Activated naive CD4-positive, alpha-beta T cell treated with anti-CD3 and anti-CD28 coated beads, Interleukin-2, amount 50 U/mL, for 16 hours (primary cell): ENCODE data around the gene CCDC192.
"Not testable (repeated sequence)": the region's sequence is repeated elsewhere in the genome, so short reads cannot be mapped to it uniquely, and the experiment has no call there.

Experiments
- DNase-seq: peaks from one replicate; pipeline ENCODE4 v3.0.0-alpha.2; 2020

The CCDC192 gene

GRCh38 chr5:127769386-127769785 is 66.2 kb downstream of the CCDC192 start:
- DNase-seq = no peak

DNA sequence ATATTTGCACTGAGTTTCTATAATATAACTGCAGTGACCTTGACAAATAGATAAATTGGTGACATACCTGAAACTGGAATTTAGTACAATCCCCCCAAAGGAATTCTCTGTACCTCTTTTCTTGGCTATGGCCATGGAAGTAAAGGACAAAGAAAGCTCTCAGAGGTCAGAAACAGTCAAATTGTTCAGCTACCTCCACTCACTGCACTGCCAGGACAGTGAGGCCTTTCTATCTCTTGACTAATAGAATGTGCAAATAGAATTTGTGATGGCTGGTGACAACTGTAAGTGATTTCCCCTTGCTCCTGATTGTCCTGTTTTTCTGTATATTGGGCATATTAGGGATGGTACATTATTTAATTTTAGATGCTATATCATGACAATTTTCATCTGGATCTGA is 67.1 kb downstream of the CCDC192 start:
- no peak for DNase-seq

GRCh38 chr5:127772531-127772930 is 69.3 kb downstream of the CCDC192 start:
- DNase-seq = no peak

GRCh38 chr5:127774221-127774620 is 71.0 kb downstream of the CCDC192 start:
- DNase-seq = no peak

DNA sequence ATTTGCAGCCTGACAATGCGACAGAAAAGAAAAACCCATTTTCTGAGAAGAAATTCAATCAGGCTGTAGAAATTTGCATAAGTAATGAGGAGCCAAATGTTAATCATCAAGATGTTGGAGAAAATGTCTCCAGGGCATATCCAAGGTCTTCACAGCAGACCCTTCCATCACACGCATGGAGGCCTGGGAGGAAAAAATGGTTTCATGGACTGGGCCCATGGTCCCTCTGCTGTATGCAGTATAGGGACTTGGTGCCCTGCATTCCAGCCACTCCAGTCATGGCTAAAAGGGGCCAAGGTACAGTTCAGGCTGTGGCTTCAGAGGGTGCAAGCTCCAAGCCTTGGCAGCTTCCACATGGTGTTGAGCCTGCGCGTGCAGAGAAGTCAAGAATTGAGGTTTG is 73.3 kb downstream of the CCDC192 start:
- no peak for DNase-seq

DNA sequence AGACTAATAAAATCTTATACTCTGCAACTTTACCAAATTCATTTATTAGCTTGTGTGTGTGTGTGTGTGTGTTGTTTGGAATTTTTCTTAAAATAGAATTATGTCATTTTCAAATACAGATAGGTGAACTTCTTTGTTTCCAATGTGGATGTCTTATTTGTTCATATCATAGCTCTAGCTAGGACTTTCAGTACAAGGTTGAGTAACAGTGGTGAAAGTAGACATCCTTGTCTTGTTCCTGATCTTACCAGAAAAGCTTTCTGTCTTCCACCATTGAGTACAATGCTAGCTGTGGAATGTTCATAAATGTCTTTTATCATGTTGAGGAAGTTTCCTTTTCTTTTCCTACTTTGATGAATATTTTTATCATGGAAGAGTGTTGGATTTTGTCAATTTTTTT is 74.8 kb downstream of the CCDC192 start:
- no peak for DNase-seq

DNA sequence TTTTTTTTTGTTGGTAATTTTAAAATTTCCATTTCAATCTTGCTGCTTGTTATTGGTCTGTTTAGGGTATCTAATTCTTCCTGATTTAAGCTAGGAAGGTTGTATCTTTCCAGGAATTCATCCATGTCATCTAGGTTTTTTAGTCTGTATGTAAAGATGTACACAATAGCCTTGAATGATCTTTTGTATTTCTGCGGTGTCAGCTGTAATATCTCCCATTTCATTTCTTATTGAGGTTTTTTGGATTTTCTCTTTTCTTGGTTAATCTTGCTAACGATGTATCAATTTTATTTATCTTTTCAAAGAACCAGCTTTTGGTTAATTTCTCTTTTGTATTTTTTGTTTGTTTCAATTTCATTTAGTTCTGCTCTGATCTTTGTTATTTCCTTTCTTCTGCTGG is 79.3 kb downstream of the CCDC192 start:
- DNase-seq = not testable (repeated sequence)

DNA sequence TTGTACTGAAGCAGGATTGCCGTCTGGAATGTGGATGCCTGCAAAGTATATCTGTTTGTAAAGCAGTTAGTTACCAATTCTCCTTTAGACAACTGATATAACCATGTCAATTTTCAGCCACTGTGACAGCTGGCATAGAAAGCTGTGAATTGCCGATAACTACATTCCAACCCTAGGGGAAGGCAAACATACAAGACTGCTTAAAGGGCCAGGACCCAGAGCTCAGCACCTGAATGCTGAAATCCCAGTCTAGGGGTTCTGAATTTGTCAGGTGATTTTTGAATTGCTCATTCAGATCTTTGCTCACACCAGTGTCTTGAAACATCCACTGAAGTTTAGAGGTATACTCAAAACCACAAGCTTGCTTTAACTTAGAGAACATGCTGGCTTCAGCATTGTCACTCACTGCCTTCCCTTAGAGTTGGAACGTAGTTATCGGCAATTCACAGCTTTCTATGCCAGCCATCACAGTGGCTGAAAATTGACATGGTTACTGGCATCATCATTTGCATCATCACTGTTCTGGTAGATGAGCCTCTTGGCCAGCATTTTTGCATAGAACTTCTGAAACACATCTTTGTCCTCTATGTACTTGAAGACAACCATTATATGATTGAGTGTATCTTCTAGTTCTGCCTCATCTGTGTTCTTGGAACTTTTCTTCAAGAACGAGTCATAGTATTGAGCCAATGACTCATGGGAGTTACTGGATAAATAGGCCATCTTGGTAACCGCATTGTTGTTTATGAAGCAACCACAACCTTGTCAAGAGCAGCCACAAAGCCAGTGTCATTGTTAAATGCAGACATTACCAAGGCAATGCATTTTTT is 82.1 kb downstream of the CCDC192 start:
- DNase-seq = no peak

DNA sequence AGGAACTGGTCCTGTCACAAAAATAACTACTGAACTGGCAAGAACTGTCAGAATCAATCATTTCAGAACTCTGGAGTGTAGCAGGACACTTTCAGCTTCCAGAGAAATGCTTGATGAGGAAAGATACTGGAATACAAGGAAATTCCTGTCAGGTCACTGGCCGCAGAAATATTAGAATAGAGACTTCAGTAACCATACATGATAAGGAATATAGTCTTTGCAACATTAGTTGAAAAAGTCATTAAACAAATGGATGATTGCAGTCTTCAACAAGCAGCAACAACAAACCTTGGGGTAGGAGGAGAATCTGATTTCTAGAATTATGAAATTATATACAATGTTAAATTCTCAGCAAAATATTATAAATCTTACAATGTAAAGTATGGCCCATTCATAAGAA is 88.2 kb downstream of the CCDC192 start:
- DNase-seq = no peak

DNA sequence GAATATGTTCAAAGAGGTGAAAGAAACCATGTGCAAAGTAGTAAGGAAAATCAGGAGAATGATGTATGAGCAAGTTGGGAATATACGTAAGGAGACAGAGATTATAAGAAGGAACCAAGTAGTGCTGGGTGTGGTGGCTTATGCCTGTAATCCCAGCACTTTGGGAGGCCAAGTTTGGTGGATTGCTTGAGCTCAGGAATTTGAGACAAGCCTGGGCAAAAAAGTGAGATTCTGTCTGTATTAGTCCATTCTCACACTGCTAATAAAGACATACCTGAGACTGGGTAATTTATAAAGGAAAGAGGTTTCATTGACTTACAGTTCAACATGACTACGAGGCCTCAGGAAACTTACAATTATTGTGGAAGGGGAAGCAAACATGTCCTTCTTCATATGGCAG is 88.7 kb downstream of the CCDC192 start:
- DNase-seq = not testable (repeated sequence)

DNA sequence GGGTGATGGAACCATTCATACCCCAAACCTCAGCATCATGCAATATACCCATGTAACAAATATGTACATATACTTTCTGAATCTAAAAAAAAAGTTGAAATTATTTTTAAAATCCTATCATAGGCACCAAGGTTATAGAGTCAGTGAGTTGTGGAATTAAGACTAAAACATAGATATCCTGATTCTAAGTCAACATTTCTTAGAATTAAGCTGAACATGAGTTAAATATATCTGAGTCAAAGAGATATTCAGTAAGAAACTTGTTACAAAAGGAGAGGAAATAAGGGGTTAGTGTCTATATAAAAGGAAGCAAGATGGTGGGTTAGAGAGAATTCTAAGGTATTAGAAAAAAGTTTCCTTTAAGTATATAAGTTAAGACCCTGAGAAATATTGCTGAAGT is 89.9 kb downstream of the CCDC192 start:
- DNase-seq = no peak

DNA sequence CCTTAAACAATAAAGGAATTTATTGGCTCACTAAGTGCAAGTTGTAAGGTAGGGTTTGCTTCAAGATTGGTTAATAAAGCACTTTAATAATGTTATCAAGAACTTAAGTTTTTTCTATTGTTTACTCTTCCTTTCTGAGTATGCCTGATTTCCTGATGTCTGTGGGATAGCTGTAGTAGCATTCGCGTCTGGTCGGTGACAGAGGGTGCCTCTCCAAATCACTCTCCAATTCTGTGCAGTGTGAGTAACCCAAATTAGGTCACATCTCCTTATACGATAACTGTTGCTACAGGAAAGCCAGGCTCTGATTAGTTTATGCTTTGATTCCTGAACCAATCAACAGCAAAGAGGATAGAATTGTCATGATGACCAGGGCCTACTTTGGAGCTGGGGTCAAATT is 90.7 kb downstream of the CCDC192 start:
- DNase-seq = no peak

DNA sequence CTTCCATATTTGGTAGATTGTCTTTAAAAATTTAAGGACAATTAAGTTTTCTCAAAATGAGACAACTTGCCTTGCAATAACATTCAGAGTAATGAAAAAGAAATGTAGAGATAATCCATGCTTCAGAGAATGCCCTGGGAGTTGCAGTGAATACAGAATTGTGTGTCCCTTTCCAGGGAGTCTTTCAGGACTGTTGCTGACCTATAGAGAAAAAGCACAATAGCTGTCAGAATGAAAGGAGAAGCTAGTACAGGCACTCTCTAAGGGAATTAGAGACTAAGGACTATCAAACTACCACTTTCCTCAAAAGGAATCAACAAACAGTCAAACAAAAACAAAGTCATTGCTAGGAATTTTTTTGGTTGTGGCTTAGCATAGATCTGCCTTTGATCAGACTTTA is 93.0 kb downstream of the CCDC192 start:
- no peak for DNase-seq

- no peak for DNase-seq
These were observed 96.2 kb downstream of the CCDC192 start for GRCh38 chr5:127799293-127799905.

GRCh38 chr5:127801751-127802476 is 98.7 kb downstream of the CCDC192 start:
- no peak for DNase-seq

DNA sequence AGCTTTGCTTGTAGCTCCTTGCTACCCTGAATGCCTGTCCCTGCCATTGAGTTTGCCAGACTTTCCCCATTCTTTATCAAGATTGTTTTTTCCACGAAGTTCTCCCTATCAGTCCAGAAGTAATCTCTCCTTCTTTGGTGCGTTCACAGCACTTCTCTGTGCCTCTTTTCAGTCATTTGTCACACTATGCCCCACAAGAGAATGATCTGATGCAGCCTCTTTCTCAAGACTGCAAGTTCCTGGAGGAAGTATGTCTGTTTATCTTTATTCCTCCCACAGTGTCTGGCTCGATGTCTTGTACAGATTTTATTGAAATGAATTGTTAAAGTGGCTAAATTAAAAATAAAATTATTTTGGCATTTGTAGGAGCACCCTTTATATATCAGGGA is 99.3 kb downstream of the CCDC192 start:
- DNase-seq = no peak

- DNase-seq = no peak
These were observed 101.8 kb downstream of the CCDC192 start for GRCh38 chr5:127804886-127805426.

DNA sequence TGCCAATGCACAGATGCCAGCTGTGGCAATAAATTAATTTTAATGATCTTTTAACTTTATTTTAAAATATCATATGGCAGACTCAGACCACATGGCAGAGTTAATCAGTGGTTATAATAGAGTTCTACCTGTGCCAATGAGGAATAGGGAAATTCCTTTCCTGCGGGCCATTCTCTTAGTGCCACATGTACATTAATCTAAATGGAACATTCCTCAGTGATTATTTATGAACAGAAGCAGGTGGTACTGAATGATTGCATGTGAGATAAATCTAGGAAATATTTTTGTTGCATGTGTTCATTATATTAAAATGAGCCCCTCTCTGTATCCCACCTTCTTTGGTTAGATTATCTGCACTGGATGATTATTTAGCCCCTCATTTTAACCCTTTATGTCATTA is 102.3 kb downstream of the CCDC192 start:
- no peak for DNase-seq

GRCh38 chr5:127806776-127807175 is 103.6 kb downstream of the CCDC192 start:
- no peak for DNase-seq

GRCh38 chr5:127809533-127809932 is 106.3 kb downstream of the CCDC192 start:
- no peak for DNase-seq

DNA sequence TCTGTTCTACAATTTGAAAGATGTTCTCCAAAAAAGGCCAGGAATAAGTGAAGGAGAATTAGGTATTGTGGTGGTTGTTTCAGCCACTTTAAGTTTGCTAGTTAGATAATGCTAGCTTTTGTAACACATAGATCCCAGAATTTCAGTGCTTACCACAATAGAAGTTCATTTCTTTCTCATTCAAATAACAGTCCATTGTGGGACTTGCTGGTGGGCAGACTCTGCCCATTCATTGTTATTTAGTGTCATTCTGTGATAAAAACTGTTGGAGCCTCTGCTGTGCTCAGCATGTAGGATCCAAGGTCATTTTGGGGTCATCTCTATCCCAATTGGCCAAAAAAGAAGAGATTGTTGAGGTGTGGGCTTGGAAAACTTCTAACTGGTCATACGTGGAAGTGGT is 106.8 kb downstream of the CCDC192 start:
- DNase-seq = no peak

- DNase-seq = no peak
These were observed 107.7 kb downstream of the CCDC192 start for GRCh38 chr5:127810707-127811490.

DNA sequence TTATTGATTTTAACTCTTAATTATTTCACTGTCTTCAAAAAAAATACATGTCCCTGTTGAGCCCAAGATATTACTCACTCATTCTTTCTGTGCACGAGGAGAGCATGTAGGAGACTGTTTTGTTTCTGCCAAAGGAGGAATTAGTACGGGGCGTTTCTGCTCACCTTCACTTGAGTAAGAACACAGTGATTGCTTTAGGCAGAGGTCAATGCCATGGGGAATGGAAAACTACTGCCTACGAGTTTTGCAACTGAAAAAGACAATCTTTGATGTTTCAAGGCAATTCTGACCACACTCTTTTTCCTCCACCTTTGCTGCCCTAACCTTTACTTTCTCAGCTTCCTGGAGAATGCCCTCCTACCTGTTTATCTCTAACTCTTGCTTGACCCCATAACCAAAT is 109.4 kb downstream of the CCDC192 start:
- no peak for DNase-seq
